HepG2 (cell line): ENCODE data around the gene ZNF264. TPM values are rescaled to one million over a fixed set of nuclear protein-coding genes. Genes with fewer than 3 reads are reported as not detected.

Source experiments
- BHLHE40 ChIP-seq: IDR thresholded peaks from 2 replicates; pipeline ENCODE4 v1.6.1; 2011; ENCODE audit warnings: low read length, improper control_type of control experiment
- ERF ChIP-seq: IDR thresholded peaks from 2 replicates; pipeline ENCODE4 v1.6.1; 2018; ENCODE audit warnings: missing biosample characterization, missing genetic modification reagents
- HDAC6 ChIP-seq: fragments of 200-600 bp; sonication (generic); IDR thresholded peaks from 2 replicates; pipeline ENCODE4 v1.7.0; 2017; ENCODE audit warnings: mild to moderate bottlenecking, antibody characterized with exemption, low read length, low read depth
- KDM5A ChIP-seq: fragments of 200-600 bp; sonication (generic); IDR thresholded peaks from 2 replicates; pipeline ENCODE4 v1.7.0; 2018; ENCODE audit warnings: antibody characterized with exemption, mild to moderate bottlenecking, low read length, borderline replicate concordance
- KLF9 ChIP-seq: IDR thresholded peaks from 2 replicates; pipeline ENCODE4 v1.6.1; 2016; ENCODE audit warnings: low read depth
- MIXL1 ChIP-seq: IDR thresholded peaks from 2 replicates; pipeline ENCODE4 v1.6.1; 2016
- POLR2A ChIP-seq, 2 experiments: IDR thresholded peaks; 2 replicates each; pipeline ENCODE4 v1.6.1; 2011; ENCODE audit warnings: low read depth in 2 of 2, low read length in 2 of 2, mild to moderate bottlenecking in 1 of 2, moderate library complexity in 1 of 2; ENCODE audit not compliant: insufficient read depth in 1 of 2
- RARG ChIP-seq: sonication (generic); formaldehyde crosslinking; IDR thresholded peaks from 2 replicates; pipeline ENCODE4 v1.4.0; 2020; ENCODE audit warnings: low read depth, mild to moderate bottlenecking, missing genetic modification reagents
- REL ChIP-seq: sonication (generic); formaldehyde crosslinking; conservative IDR thresholded peaks from 2 replicates; pipeline ENCODE4 v1.8.0; 2022; ENCODE audit warnings: mild to moderate bottlenecking, missing genetic modification reagents, moderate library complexity
- RORA ChIP-seq: sonication (generic); formaldehyde crosslinking; IDR thresholded peaks from 2 replicates; pipeline ENCODE4 v1.5.0; 2020; ENCODE audit warnings: mild to moderate bottlenecking, missing genetic modification reagents, moderate library complexity
- SETDB1 ChIP-seq: sonication (generic); formaldehyde crosslinking; IDR thresholded peaks from 2 replicates; pipeline ENCODE4 v1.5.1; 2020; ENCODE audit warnings: missing genetic modification reagents, mild to moderate bottlenecking, borderline replicate concordance
- SOX6 ChIP-seq, 2 experiments: fragments of 450-650 bp in 1 of 2; sonication (generic) in 1 of 2; formaldehyde crosslinking in 1 of 2; IDR thresholded peaks; 2 replicates each; pipeline versions ENCODE4 v1.4.0 to v1.6.1; 2017 to 2020; ENCODE audit warnings: antibody characterized with exemption in 1 of 2, mild to moderate bottlenecking in 1 of 2, missing genetic modification reagents in 1 of 2
- TARDBP ChIP-seq: sonication (generic); formaldehyde crosslinking; IDR thresholded peaks from 2 replicates; pipeline ENCODE4 v1.8.0; 2022; ENCODE audit warnings: mild to moderate bottlenecking, missing genetic modification reagents
- THYN1 ChIP-seq: sonication (generic); formaldehyde crosslinking; IDR thresholded peaks from 2 replicates; pipeline ENCODE4 v1.8.1; 2023; ENCODE audit warnings: low read depth, mild to moderate bottlenecking, moderate library complexity, missing genetic modification reagents, borderline replicate concordance
- ZNF264 ChIP-seq: sonication (generic); formaldehyde crosslinking; IDR thresholded peaks from 2 replicates; pipeline ENCODE4 v1.4.0; 2020; ENCODE audit warnings: missing genetic modification reagents
- ZNF383 ChIP-seq: sonication (generic); formaldehyde crosslinking; IDR thresholded peaks from 2 replicates; pipeline ENCODE4 v1.4.0; 2020; ENCODE audit warnings: missing genetic modification reagents, mild to moderate bottlenecking, borderline replicate concordance
- ZNF577 ChIP-seq: sonication (generic); formaldehyde crosslinking; IDR thresholded peaks from 2 replicates; pipeline ENCODE4 v1.4.0; 2020; ENCODE audit warnings: mild to moderate bottlenecking, low read depth, missing genetic modification reagents, borderline replicate concordance
- ZNF703 ChIP-seq: sonication (generic); formaldehyde crosslinking; IDR thresholded peaks from 2 replicates; pipeline ENCODE4 v1.5.1; 2020; ENCODE audit warnings: missing genetic modification reagents, mild to moderate bottlenecking, moderate library complexity, borderline replicate concordance
- ZNF724P ChIP-seq: sonication (generic); formaldehyde crosslinking; IDR thresholded peaks from 2 replicates; pipeline ENCODE4 v1.8.0; 2022; ENCODE audit warnings: missing genetic modification reagents, borderline replicate concordance
- ZNF776 ChIP-seq: sonication (generic); formaldehyde crosslinking; IDR thresholded peaks from 2 replicates; pipeline ENCODE4 v1.4.0; 2020; ENCODE audit warnings: mild to moderate bottlenecking, missing genetic modification reagents
- polyA plus RNA-seq, 8 experiments: library from polyadenylated mRNA; depleted of rRNA in 3 of 8; stranded (reverse) in 7 of 8; unstranded in 1 of 8; fragments of >200 nt; fragmentation: Illumina TruSeq in 4 of 8; extraction: Trizol in 4 of 8; gene quantifications; 2 replicates each; pipeline versions ENCODE4 v1.2.1 to v1.2.3, GENCODE V29; 2011 to 2016; ENCODE audit warnings: low read depth in 4 of 8, missing spikeins in 1 of 8, mixed read lengths in 1 of 8; ENCODE audit not compliant: insufficient read depth in 1 of 8
- total RNA-seq, 5 experiments: library from RNA; depleted of rRNA; stranded (reverse); fragments of >200 nt; fragmentation: Illumina TruSeq; extraction: Trizol; gene quantifications; 2 replicates each; pipeline ENCODE4 v1.2.3, GENCODE V29; 2016; ENCODE audit warnings: low read depth in 1 of 5
- TF ChIP-seq, protein P1 (sequence below): sonication (generic); formaldehyde crosslinking; IDR thresholded peaks from 2 replicates; pipeline ENCODE4 v1.4.0; 2020; ENCODE audit warnings: mild to moderate bottlenecking, missing genetic modification reagents
- TF ChIP-seq, protein P2 (sequence below): sonication (generic); formaldehyde crosslinking; conservative IDR thresholded peaks from 2 replicates; pipeline ENCODE4 v1.8.1; 2023; ENCODE audit warnings: missing genetic modification reagents
- TF ChIP-seq, protein P3 (sequence below): IDR thresholded peaks from 2 replicates; pipeline ENCODE4 v1.6.1; 2016
- TF ChIP-seq, protein P4 (sequence below): sonication (generic); formaldehyde crosslinking; IDR thresholded peaks from 2 replicates; pipeline ENCODE4 v1.5.0; 2020; ENCODE audit warnings: mild to moderate bottlenecking, missing genetic modification reagents, moderate library complexity
- TF ChIP-seq, protein P5 (sequence below): sonication (generic); formaldehyde crosslinking; IDR thresholded peaks from 2 replicates; pipeline ENCODE4 v1.5.0; 2020; ENCODE audit warnings: missing genetic modification reagents

The ZNF264 gene
- total and polyA plus RNA-seq, 2 of the 13 experiments (the other 11 are each of a cell fraction or from before 2014, with no cell fraction given): 3.5 to 17.6 TPM

DNA sequence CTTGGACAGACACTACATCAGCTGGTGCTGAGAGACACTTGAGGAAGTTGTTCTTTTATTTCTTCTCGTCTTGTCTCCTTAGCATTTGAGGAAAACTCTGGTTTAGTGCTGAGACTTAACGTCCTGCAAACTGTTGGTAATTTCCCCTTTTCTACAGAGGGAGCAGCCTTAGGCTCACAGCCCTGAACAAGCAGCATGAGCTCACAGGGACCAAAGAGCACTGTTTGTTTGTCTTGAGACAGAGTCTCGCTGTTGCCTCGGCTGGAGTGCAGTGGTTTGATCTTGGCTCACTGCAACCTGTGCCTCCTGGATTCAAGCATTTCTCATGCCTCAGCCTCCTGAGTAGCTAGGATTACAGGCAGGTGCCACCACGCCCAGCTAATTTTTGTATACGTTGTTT, 54.7 kb downstream of the ZNF264 start (continued):
- TF ChIP-seq, protein P1, sequence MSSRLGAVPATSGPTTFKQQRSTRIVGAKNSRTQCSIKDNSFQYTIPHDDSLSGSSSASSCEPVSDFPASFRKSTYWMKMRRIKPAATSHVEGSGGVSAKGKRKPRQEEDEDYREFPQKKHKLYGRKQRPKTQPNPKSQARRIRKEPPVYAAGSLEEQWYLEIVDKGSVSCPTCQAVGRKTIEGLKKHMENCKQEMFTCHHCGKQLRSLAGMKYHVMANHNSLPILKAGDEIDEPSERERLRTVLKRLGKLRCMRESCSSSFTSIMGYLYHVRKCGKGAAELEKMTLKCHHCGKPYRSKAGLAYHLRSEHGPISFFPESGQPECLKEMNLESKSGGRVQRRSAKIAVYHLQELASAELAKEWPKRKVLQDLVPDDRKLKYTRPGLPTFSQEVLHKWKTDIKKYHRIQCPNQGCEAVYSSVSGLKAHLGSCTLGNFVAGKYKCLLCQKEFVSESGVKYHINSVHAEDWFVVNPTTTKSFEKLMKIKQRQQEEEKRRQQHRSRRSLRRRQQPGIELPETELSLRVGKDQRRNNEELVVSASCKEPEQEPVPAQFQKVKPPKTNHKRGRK: no peak
- TF ChIP-seq REL (no peak), THYN1 (CRISPR knock-in tag) (no peak), SOX6 (IDR thresholded peaks at IDR 0.05) (no peak), SOX6 (CRISPR knock-in tag; IDR thresholded peaks at IDR 0.05) (peak; percentile 19; the same call in 1 of the 2 replicates), ZNF703 (CRISPR knock-in tag) (no peak), SETDB1 (no peak), ZNF577 (no peak), KDM5A (no peak), HDAC6 (no peak), BHLHE40 (no peak), RORA (CRISPR knock-in tag) (no peak), RARG (CRISPR knock-in tag) (no peak), ZNF264 (CRISPR knock-in tag) (no peak), ZNF776 (CRISPR knock-in tag) (no peak), ZNF724P (CRISPR knock-in tag) (no peak), KLF9 (CRISPR knock-in tag) (no peak), TARDBP (CRISPR knock-in tag) (no peak), ZNF383 (CRISPR knock-in tag) (no peak), ERF (CRISPR knock-in tag) (peak; percentile 59; the same call in 1 of the 2 replicates), POLR2A (IDR thresholded peaks at IDR 0.05; ENCODE audit: insufficient read depth in 1 of 2, low read depth in 2 of 2, low read length in 2 of 2) (no peak), MIXL1 (CRISPR knock-in tag) (0 out of 2 replicates have a peak, but pooled peaks have one; percentile 53)
- TF ChIP-seq, protein P2, sequence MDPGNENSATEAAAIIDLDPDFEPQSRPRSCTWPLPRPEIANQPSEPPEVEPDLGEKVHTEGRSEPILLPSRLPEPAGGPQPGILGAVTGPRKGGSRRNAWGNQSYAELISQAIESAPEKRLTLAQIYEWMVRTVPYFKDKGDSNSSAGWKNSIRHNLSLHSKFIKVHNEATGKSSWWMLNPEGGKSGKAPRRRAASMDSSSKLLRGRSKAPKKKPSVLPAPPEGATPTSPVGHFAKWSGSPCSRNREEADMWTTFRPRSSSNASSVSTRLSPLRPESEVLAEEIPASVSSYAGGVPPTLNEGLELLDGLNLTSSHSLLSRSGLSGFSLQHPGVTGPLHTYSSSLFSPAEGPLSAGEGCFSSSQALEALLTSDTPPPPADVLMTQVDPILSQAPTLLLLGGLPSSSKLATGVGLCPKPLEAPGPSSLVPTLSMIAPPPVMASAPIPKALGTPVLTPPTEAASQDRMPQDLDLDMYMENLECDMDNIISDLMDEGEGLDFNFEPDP (CRISPR knock-in tag): no peak
- TF ChIP-seq, protein P3, sequence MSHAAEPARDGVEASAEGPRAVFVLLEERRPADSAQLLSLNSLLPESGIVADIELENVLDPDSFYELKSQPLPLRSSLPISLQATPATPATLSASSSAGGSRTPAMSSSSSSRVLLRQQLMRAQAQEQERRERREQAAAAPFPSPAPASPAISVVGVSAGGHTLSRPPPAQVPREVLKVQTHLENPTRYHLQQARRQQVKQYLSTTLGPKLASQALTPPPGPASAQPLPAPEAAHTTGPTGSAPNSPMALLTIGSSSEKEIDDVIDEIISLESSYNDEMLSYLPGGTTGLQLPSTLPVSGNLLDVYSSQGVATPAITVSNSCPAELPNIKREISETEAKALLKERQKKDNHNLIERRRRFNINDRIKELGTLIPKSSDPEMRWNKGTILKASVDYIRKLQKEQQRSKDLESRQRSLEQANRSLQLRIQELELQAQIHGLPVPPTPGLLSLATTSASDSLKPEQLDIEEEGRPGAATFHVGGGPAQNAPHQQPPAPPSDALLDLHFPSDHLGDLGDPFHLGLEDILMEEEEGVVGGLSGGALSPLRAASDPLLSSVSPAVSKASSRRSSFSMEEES (CRISPR knock-in tag): no peak
- TF ChIP-seq, protein P4, sequence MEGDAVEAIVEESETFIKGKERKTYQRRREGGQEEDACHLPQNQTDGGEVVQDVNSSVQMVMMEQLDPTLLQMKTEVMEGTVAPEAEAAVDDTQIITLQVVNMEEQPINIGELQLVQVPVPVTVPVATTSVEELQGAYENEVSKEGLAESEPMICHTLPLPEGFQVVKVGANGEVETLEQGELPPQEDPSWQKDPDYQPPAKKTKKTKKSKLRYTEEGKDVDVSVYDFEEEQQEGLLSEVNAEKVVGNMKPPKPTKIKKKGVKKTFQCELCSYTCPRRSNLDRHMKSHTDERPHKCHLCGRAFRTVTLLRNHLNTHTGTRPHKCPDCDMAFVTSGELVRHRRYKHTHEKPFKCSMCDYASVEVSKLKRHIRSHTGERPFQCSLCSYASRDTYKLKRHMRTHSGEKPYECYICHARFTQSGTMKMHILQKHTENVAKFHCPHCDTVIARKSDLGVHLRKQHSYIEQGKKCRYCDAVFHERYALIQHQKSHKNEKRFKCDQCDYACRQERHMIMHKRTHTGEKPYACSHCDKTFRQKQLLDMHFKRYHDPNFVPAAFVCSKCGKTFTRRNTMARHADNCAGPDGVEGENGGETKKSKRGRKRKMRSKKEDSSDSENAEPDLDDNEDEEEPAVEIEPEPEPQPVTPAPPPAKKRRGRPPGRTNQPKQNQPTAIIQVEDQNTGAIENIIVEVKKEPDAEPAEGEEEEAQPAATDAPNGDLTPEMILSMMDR (CRISPR knock-in tag): no peak
- TF ChIP-seq, protein P5, sequence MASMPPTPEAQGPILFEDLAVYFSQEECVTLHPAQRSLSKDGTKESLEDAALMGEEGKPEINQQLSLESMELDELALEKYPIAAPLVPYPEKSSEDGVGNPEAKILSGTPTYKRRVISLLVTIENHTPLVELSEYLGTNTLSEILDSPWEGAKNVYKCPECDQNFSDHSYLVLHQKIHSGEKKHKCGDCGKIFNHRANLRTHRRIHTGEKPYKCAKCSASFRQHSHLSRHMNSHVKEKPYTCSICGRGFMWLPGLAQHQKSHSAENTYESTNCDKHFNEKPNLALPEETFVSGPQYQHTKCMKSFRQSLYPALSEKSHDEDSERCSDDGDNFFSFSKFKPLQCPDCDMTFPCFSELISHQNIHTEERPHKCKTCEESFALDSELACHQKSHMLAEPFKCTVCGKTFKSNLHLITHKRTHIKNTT (CRISPR knock-in tag): no peak
